Stimulated activated naive CD4-positive, alpha-beta T cell (primary cell): ENCODE results near the gene ADGRA1.
"Not testable (repeated sequence)": the region's sequence is repeated elsewhere in the genome, so short reads cannot be mapped to it uniquely, and the experiment has no call there.

Experiments
- DNase-seq, 6 experiments: peaks; one replicate each; lab custom pipeline; 2025; lab: John Stamatoyannopoulos, UW

ADGRA1 gene

DNA sequence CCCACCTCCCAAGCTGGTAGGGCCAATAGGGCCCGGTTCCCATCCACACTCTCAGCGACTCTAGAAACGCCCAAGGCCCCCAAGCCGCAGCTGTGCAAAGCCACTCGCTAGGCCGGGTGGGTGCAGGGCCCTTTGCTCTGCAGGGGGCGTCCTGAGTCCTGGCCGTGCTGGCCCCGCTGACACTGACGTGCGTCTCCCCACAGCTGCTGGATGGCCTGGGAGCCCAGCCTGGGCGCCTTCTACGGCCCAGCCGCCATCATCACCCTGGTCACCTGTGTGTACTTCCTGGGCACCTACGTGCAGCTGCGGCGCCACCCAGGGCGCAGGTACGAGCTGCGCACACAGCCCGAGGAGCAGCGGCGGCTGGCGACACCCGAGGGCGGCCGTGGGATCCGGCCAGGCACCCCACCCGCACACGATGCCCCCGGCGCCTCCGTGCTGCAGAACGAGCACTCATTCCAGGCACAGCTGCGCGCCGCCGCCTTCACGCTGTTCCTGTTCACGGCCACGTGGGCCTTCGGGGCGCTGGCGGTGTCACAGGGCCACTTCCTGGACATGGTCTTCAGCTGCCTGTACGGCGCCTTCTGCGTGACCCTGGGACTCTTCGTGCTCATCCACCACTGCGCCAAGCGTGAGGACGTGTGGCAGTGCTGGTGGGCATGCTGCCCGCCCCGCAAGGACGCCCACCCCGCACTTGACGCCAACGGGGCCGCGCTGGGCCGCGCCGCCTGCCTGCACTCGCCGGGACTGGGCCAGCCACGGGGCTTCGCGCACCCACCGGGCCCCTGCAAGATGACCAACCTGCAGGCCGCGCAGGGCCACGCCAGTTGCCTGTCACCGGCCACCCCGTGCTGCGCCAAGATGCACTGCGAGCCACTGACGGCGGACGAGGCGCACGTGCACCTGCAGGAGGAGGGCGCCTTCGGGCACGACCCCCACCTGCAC lies 40.7 kb downstream of the ADGRA1 start:
- DNase-seq = no peak

- DNase-seq = no peak
Measured at GRCh38 chr10:133129071-133129858, 41.5 kb downstream of the ADGRA1 start.

- DNase-seq = no peak
Measured at GRCh38 chr10:133129859-133130495, 42.3 kb downstream of the ADGRA1 start.

DNA sequence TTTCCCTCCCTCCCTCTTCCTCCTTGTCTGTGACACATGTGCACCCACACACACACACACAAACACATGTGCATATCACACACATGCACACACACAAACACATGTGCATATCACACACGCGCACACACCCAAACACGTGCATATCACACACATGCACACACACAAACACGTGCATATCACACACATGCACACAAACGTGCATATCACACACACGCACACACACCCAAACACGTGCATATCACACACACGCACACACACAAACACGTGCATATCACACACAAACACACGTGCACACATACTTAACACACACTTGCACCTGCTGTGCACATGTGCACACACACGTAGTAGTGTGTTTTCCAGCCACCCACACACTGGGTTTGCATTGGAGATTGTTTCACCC lies 42.9 kb downstream of the ADGRA1 start:
- no peak for DNase-seq

DNA sequence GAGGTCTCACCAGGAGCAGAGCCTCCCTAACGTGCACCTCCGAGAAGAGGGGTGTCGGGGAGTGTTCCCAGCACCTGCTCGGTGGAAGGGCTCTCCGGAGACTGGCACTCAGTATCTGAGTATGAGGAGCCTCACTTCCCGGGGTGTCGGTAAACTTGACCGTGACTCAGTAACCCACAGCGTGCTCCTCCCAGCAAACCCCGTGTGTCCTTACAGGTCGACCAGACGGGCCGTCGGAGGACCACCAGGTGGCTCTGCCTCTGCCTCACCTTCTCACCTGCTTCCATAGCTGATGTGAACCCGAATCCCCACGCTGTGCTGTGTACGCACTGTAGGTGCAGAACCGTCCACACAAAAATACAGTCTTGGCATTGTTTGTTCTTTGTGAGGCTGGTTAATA lies 43.3 kb downstream of the ADGRA1 start:
- no peak for DNase-seq

DNA sequence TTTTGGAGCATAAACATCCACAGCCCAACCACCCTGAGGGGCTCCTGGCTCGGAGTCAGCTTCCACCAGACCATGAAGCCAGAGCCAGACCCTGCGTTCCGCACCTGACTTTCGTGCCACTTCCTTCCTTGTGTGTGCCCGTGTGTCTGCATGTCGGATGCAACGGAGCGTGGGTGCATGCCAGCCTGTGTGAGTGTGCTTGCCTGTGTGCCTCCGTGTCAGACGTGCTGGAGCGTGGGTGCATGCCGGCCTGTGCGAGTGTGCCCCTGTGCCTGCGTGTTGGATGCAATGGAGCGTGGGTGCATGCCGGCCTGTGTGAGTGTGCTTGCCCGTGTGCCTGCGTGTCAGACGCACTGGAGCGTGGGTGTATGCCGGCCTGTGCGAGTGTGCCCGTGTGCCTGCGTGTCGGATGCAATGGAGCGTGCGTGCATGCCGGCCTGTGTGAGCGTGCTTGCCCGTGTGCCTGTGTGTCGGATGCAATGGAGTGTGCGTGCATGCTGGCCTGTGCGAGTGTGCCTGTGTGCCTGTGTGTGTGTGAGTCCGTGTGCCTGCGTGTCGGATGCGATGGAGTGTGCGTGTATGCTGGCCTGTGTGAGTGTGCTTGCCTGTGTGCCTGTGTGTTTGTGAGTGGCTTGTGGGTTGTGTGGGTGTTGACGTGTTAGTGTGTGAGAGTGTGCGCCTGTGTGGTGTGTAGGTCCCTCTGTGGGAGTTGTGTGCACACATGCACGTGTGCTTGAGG lies 44.2 kb downstream of the ADGRA1 start:
- no peak for DNase-seq

- DNase-seq = no peak
Measured at GRCh38 chr10:133132473-133133291, 45.0 kb downstream of the ADGRA1 start.

- no peak for DNase-seq
Measured at GRCh38 chr10:133133471-133134231, 45.9 kb downstream of the ADGRA1 start.

DNA sequence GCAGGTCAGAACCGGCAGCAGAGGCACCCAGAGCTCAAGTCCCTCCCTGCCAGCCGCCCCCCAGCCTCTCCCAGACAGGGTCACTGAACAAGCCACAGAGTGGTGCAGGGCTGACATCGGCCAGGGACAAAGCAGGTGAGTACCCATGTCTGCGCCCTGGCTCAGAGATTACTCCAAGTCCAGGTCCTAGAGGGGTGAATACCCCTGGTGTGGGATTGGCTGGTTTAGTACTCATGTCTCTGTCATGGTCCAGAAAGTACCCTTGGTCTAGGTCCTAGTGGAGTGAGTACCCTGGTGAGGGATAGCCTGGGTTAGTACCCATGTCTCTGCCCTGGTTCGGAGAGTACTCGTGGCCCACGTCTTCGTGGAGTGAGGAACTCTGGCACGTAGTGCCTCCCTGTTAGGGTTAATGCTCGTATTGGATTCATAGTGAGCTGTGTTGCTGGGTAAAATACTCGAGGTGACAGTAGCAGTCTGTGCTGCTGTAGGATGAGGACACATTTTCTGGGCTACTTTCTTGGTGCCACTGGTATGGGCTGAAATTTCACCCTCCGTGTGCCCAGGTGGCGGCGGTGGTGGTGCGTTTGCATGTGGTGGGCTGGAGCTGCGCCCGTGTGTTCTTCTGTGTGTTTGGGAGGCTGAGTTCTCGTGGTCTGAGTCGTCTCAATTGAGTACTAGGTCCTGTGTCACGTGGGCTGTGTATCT lies 46.8 kb downstream of the ADGRA1 start:
- no peak for DNase-seq

GRCh38 chr10:133135116-133135465 lies 47.4 kb downstream of the ADGRA1 start:
- no peak for DNase-seq

DNA sequence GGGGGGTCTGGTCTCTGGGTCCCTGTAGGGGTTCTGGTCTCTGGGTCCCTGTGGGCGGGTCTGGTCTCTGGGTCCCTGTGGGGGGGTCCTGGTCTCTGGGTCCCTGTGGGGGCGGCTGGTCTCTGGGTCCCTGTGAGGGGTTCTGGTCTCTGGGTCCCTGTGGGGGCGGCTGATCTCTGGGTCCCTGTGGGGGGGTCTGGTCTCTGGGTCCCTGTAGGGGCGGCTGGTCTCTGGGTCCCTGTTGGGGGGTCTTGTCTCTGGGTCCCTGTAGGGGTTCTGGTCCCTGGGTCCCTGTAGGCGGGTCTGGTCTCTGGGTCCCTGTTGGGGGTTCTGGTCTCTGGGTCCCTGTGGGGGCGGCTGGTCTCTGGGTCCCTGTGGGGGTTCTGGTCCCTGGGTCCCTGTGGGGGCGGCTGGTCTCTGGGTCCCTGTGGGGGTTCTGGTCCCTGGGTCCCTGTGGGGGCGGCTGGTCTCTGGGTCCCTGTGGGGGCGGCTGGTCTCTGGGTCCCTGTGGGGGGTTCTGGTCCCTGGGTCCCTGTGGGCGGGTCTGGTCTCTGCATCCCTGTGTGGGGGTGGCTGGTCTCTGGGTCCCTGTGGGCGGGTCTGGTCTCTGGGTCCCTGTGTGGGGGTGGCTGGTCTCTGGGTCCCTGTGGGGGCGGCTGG lies 49.9 kb downstream of the ADGRA1 start:
- not testable (repeated sequence) for DNase-seq

GRCh38 chr10:133139551-133140065 lies 51.9 kb downstream of the ADGRA1 start:
- DNase-seq = no peak

- no peak for DNase-seq
Measured at GRCh38 chr10:133140417-133141143, 52.9 kb downstream of the ADGRA1 start.

DNA sequence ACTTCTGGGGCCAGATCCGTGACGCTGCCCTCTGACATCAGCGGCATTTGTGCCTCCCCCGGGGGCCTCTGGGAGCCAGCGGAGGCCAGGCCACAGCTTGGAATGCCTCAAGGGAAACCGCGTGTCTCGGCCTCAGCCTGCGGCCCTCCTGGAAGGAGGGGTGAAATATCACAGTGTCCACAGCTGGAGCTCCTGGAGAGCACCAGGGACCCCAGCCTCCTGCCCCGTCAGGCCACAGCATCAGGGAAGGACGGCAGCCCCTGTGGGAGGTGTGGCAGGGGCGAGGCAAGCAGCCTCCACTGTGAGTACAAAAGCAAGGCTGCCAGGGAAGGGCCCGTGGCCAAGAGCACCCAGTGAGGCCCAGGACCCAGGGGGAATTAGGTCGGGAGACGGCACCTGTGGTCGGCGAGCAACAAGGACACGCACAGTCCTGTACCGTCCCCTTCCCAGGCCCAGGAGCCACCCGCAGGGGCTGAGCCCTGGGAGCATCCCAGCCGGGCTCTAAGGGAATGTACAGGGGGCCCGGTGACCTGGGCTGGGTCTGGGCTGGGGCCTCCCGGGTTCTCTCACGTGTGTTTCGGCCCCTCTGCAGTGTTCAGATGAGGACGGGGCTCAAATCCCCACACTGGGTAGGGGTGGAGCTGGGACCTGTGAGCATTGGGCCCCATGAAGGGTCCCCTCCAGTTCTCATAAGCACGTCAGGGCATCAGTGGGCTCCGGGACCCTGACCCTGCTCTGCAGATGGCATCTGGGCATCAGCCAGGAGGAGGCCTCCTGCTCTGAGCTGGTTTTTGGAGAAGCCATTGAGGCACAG lies 53.6 kb downstream of the ADGRA1 start:
- DNase-seq = no peak

DNA sequence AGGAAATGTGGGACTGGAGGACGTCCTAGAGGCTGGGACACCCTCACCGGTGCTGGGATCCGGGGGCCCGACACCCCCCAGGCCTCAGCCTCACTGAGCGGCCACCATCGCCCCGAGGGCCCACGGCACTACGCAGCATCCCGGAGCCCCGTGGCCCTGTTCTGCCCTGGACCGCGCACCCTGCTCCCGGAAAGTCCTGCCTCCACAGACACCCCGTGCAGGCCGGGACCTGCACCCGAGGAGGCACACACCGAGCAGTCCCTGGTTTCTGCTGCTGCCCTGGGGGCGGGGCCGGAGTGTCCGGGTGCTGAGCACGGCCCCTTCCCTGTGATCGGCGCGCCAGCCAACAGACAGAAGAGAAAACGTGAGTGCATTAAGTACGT lies 54.2 kb downstream of the ADGRA1 start:
- DNase-seq = no peak

GRCh38 chr10:133142523-133143199 lies 54.9 kb downstream of the ADGRA1 start:
- DNase-seq = no peak

- DNase-seq = no peak
Measured at GRCh38 chr10:133143200-133143533, 55.4 kb downstream of the ADGRA1 start.
